22Rv1 (cell line): ENCODE results near the gene EMP3.

Source experiments
- ZFX ChIP-seq: fragments of 450-650 bp; IDR thresholded peaks from 2 replicates; pipeline ENCODE4 v1.6.1; 2017; ENCODE audit warnings: antibody characterized with exemption, borderline replicate concordance
- TF ChIP-seq, protein P1 (sequence below): fragments of 450-650 bp; IDR thresholded peaks from 2 replicates; pipeline ENCODE4 v1.5.1; 2017; ENCODE audit warnings: mild to moderate bottlenecking

DNA sequence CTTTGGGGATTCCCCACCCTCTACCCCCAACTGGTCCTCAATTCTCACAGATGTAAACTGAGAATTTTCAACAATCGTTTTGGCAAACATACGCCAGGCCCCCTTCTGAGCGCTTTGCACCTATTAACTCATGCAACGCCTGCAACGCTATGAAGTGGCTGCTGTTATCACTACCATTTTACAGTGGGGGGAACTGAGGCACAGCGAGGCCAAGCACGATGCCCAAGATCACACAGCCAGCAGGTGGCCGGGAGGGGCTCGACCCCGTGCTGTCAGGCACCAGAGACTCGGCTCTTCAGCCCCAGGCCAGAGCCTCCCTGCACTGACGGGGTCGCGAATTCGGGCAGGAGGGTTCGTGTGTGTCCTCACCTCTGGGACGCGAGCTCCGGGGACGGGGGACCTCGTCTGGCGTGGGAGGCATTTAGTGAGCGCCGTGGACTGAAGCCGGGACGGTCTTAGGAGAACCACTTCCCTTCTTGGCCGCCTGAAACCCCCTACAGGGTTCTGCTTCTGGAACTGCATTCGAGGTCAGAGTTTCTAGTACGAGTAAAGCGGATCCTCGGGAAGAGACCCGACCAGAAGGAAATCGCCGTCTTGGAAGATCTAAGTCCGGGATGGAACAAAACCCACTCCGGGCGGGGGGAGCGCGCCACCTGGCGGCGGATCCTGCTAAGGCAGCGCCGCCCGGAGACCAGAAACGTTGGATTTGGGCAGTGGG lies 34.4 kb upstream of the EMP3 start:
- TF ChIP-seq, protein P1, sequence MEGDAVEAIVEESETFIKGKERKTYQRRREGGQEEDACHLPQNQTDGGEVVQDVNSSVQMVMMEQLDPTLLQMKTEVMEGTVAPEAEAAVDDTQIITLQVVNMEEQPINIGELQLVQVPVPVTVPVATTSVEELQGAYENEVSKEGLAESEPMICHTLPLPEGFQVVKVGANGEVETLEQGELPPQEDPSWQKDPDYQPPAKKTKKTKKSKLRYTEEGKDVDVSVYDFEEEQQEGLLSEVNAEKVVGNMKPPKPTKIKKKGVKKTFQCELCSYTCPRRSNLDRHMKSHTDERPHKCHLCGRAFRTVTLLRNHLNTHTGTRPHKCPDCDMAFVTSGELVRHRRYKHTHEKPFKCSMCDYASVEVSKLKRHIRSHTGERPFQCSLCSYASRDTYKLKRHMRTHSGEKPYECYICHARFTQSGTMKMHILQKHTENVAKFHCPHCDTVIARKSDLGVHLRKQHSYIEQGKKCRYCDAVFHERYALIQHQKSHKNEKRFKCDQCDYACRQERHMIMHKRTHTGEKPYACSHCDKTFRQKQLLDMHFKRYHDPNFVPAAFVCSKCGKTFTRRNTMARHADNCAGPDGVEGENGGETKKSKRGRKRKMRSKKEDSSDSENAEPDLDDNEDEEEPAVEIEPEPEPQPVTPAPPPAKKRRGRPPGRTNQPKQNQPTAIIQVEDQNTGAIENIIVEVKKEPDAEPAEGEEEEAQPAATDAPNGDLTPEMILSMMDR = peak; percentile 99
- TF ChIP-seq ZFX = no peak
